Renal cortical epithelial cell (primary cell): ENCODE measurements around the gene HPS1. TPM values are rescaled to one million over a fixed set of nuclear protein-coding genes. Genes with fewer than 3 reads are reported as not detected.

Experiments
- DNase-seq: peaks from one replicate; pipeline ENCODE4 v3.0.0-alpha.2; 2011; ENCODE audit warnings: low read depth
- total RNA-seq: library from RNA; depleted of rRNA; stranded (reverse); fragments of >200 nt; gene quantifications from 2 replicates; pipeline ENCODE4 v1.2.3, GENCODE V29; 2014

HPS1 gene
- total RNA-seq, 1 donor from 2014 or later = 19.8 TPM

DNA sequence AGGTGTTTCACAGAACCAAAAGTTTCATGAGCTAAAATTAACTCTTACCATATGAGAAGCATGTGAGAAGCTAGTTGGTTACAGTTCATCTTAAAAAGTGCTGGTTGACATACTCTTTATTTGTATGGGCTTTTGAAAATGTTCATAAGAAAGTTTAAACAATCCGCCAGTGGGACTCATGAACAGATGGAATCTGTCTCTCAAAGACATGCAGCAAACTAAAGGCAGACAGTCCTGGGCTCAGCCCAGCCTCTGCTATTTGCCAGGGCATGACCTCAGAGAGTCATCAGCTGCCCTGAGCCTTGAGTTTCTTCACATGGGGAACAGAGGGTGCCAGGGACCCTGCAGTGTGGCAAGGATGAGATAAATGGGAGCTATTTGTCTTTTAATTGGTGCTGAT is 35.0 kb downstream of the HPS1 start:
- DNase-seq = no peak

GRCh38 chr10:98411166-98411565 is 35.6 kb downstream of the HPS1 start:
- DNase-seq = no peak

GRCh38 chr10:98410759-98411158 is 36.0 kb downstream of the HPS1 start:
- DNase-seq = no peak

- DNase-seq = no peak
Observed at GRCh38 chr10:98410135-98410743, 36.5 kb downstream of the HPS1 start.

DNA sequence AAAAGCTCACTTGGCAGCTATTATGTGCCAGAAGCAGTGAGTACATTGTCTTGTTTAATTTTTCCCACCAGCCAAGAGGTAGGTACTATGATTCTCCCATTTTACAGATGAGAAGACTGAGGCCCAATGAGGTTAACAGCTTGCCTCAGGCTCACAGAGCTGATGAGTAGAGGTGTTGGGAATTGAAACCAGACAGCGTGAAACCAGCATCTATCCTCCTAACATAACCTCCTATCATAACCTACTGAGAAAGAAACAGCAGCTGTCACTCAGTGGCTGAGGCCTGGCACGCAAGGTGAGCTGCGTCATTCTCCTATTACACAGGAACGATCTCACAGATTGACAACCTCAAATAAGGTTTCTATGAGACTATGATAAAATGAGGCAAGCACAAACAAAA is 37.9 kb downstream of the HPS1 start:
- no peak for DNase-seq

DNA sequence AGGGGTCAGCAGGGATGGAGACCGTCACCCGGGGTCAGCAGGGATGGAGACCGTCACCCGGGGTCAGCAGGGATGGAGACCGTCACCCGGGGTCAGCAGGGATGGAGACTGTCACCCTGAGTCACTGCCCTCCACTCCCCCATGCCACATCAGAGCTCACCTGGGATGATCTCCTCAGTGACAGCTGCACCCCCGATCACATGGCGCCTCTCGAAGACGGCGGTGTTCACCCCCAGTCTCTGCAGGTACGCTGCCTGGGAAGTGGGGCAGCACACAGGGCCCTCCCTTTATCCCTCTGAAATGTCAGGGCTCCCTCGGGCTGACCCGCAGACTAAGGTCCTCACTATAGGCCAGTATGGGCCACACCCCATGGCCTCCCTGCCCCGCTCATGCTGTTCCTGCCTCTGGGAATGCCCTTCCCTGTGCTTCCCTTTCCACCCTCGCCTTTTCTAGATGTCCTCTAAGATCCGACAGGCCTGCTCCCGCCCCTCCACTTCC is 38.9 kb downstream of the HPS1 start:
- no peak for DNase-seq

- DNase-seq = no peak
Observed at GRCh38 chr10:98407017-98407743, 39.6 kb downstream of the HPS1 start.

GRCh38 chr10:98405422-98405821 is 41.3 kb downstream of the HPS1 start:
- DNase-seq = no peak

DNA sequence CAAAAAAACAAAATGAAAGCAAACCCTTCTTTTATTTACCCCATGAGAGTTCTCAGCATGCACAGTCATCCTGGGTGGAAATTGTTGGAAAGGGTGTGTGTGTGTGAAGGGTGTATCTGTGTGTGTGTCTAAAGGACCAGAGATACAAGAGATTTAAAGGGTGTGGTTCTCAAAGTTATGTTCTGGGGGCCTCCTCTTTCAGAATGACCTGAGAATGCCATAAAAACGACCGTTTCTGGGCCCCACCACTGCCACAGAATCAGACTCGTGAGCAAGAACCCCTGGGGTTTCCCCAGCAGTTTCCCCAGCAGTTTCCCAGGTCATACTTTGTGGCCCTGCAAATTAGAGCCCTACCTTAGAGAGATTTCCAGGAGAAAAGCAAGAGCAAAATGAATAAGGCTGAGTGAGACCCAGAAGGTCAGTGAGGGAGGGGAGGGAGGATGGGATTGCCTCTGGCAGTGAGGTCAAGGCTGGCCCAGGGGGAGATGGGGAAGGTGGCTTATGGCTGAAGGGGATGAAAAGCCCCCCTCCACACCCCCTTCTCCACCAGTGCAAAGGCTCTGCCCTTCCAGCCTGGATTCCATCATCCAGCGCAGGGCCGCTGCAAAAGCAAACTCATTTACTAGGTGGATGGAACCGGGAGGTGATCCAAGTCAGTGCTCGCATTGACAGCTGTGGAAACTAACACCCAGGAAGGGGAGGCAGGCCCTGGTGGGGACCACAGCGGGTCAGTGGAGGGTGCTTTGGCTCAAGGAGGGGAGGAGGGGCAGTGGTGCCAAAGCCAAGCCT is 42.0 kb downstream of the HPS1 start:
- peak; percentile 41 for DNase-seq

DNA sequence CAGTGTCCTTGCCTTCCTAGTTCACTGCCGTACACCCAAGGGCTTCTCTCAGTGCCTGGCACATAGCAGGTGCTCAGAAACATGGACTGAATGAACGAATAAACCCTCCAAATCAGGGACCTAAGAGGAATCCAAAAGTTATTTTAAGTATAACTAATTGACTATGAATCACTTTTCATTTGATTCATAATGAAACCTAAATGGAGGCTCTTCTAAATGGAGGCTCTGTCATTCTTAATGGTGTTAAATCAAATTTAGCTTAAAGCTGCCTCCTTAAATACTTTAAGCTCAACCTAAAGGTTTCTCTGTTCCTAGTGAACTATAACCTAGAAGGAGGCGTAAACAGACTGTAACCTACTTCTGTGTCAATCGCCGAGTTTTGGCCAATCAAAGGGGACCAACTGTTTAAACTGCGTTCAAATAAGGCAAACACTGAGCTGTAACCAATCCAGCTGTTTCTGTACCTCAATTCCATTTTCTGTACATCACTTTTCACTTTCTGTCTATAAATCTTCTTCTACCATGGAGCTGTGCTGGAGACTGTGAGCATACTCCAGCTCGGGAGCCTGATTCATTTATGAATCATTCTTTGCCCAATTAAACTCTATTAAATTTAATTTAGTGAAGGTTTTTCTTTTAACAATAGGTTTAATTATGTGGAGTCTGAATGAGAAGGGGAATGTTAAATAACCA is 42.8 kb downstream of the HPS1 start:
- no peak for DNase-seq

GRCh38 chr10:98402931-98403718 is 43.6 kb downstream of the HPS1 start:
- DNase-seq = no peak

GRCh38 chr10:98402478-98402877 is 44.3 kb downstream of the HPS1 start:
- DNase-seq = no peak

- no peak for DNase-seq
Observed at GRCh38 chr10:98400482-98400881, 46.3 kb downstream of the HPS1 start.

- DNase-seq = no peak
Observed at GRCh38 chr10:98399784-98400183, 47.0 kb downstream of the HPS1 start.

GRCh38 chr10:98397089-98397600 is 49.6 kb downstream of the HPS1 start:
- no peak for DNase-seq

DNA sequence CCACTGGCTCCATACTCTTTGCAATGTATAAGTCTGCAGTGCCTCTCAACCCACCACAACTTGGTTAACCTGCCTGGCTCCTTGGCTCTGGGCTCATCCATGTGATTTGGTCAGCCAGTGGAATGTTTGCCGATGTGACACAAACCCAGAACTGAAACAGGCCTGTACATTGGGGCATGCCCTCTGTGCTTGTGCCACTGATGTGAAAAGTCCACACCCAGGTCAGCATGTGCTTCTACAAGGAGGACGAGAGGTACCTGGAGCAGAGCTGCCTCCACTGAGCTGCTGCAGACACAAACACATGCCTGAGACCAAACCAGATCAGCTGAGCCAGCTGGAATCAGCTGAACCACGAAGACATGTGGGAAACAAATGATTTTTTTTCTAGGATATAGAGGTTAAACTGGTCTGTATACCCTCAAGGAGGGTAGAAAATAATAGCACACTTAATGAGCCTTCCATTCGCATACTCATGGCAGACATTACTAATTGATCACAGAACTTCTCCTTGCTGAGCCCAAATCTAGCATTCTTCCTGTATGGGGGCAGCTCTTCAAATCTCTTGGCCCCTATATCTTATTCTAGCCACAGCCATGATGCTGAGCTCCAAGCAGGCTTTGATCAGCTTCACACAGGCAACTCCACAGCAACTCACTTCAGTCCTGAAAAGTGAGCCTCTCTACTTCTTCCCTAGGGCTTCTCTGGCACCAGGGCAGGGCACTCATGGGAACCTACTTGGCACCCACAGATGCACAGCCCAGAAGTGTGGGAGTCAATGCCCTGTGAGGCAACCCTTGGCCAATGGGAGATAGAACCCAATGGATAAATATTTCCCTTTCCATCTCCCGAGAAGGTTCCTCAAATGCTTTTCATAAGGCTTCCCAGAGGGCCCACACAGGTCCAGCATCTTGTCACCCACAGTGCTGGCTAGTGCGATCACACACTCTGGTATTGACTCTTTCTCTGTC is 50.4 kb downstream of the HPS1 start:
- no peak for DNase-seq

- no peak for DNase-seq
Observed at GRCh38 chr10:98394851-98395440, 51.8 kb downstream of the HPS1 start.

DNA sequence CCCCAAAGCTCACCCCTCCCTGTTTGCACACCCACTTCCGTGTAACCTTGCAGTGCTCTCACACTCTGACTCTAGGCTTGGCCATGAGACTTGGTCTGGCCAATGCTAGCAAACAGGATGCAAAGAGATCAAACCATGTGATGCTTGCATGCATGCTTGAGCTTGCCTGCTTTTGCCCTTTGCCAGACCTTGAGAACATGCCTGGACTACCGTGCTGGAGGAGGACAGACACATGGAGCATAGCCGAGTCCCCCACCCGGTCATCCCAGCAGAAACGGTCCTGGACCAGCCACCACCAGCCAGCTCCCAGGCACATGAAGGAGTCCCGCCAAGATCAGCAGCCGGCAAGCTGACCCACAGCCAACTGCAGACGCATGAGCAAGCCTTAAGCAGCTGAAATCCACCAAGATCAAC is 55.1 kb downstream of the HPS1 start:
- DNase-seq = no peak

GRCh38 chr10:98391065-98391464 is 55.7 kb downstream of the HPS1 start:
- DNase-seq = no peak
